AG09309 (cell line): ENCODE measurements around the gene NRP1.

Source experiments
- DNase-seq: peaks from one replicate; pipeline ENCODE4 v3.0.0-alpha.2; 2010; ENCODE audit warnings: low read depth
- H3K4me3 ChIP-seq: 2 replicates; pipeline ENCODE4 v1.5.1; 2011; ENCODE audit warnings: mild to moderate bottlenecking, low read depth, low read length, moderate library complexity; ENCODE audit not compliant: control insufficient read depth
- TF ChIP-seq, protein P1 (sequence below): IDR thresholded peaks from 2 replicates; pipeline ENCODE4 v1.5.1; 2011; ENCODE audit warnings: mild to moderate bottlenecking, low read depth, low read length, inconsistent platforms; ENCODE audit not compliant: insufficient read depth, control insufficient read depth; ENCODE audit errors: missing control alignments

Gene NRP1

GRCh38 chr10:33162248-33162575 lies 172.3 kb downstream of the NRP1 start:
- TF ChIP-seq, protein P1, sequence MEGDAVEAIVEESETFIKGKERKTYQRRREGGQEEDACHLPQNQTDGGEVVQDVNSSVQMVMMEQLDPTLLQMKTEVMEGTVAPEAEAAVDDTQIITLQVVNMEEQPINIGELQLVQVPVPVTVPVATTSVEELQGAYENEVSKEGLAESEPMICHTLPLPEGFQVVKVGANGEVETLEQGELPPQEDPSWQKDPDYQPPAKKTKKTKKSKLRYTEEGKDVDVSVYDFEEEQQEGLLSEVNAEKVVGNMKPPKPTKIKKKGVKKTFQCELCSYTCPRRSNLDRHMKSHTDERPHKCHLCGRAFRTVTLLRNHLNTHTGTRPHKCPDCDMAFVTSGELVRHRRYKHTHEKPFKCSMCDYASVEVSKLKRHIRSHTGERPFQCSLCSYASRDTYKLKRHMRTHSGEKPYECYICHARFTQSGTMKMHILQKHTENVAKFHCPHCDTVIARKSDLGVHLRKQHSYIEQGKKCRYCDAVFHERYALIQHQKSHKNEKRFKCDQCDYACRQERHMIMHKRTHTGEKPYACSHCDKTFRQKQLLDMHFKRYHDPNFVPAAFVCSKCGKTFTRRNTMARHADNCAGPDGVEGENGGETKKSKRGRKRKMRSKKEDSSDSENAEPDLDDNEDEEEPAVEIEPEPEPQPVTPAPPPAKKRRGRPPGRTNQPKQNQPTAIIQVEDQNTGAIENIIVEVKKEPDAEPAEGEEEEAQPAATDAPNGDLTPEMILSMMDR = no peak
- no peak for DNase-seq
- no peak overlapping the region for H3K4me3 ChIP-seq

- TF ChIP-seq, protein P1 = no peak
- no peak overlapping the region for H3K4me3 ChIP-seq
- no peak for DNase-seq
These were observed 172.8 kb downstream of the NRP1 start for GRCh38 chr10:33161550-33162247.

DNA sequence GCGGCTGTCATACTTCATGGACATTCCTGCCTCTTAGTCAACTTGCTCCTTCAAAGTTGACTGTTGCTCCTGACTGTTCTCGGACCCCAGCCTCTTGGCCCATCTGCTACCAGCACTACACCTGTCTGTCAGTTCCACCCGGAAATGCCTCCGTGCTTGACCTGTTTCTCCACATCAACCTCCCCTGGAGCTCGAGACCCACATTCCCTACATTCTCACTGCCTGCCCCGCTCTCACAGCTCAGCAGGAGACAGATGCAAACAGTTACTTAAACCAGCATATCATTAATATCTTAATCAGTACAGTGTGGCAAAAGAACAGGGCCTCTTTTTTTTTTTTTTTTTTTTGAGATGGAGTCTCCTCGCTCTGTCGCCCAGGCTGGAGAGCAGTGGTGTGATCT lies 174.3 kb downstream of the NRP1 start:
- no peak overlapping the region for H3K4me3 ChIP-seq
- no peak for DNase-seq
- TF ChIP-seq, protein P1 = no peak

GRCh38 chr10:33157103-33157502 lies 177.4 kb downstream of the NRP1 start:
- no peak overlapping the region for H3K4me3 ChIP-seq
- TF ChIP-seq, protein P1 = no peak
- DNase-seq = peak; percentile 46

- TF ChIP-seq, protein P1 = peak; percentile 74
- no peak overlapping the region for H3K4me3 ChIP-seq
- DNase-seq = peak; percentile 46
These were observed 178.5 kb downstream of the NRP1 start for GRCh38 chr10:33155720-33156638.

GRCh38 chr10:33154590-33154989 lies 179.9 kb downstream of the NRP1 start:
- TF ChIP-seq, protein P1 = no peak
- no peak for DNase-seq
- H3K4me3 ChIP-seq = no peak overlapping the region
